H9 (cell line): Measurements from ENCODE around the gene ERMN. TPM values are rescaled to one million over a fixed set of nuclear protein-coding genes. Genes with fewer than 3 reads are reported as not detected.

Experiments
- DNase-seq: peaks from one replicate; pipeline ENCODE4 v3.0.0-alpha.2; 2017
- H2AFZ ChIP-seq: one replicate; pipeline ENCODE4 v1.6.1; 2013; ENCODE audit warnings: mild to moderate bottlenecking, low read length, control low read depth, moderate library complexity
- H2AK5ac ChIP-seq: 2 replicates; pipeline ENCODE4 v1.6.1; 2013; ENCODE audit warnings: low read length, control low read depth, mixed read lengths; ENCODE audit not compliant: insufficient read length
- H2BK120ac ChIP-seq: one replicate; pipeline ENCODE4 v1.6.1; 2013; ENCODE audit warnings: low read depth, mild to moderate bottlenecking, low read length, control low read depth, inconsistent platforms; ENCODE audit not compliant: poor library complexity, severe bottlenecking
- H2BK12ac ChIP-seq: 2 replicates; pipeline ENCODE4 v1.6.1; 2013; ENCODE audit warnings: low read length, control low read depth, mixed read lengths, low read depth; ENCODE audit not compliant: insufficient read length
- H2BK15ac ChIP-seq: 2 replicates; pipeline ENCODE4 v1.6.1; 2013; ENCODE audit warnings: low read depth, low read length, control low read depth
- H2BK20ac ChIP-seq: one replicate; pipeline ENCODE4 v1.6.1; 2013; ENCODE audit warnings: low read depth, mild to moderate bottlenecking, low read length, control low read depth, inconsistent platforms; ENCODE audit not compliant: poor library complexity, severe bottlenecking
- H2BK5ac ChIP-seq: 2 replicates; pipeline ENCODE4 v1.6.1; 2013; ENCODE audit warnings: low read length, control low read depth, mixed read lengths; ENCODE audit not compliant: insufficient read length
- H3K14ac ChIP-seq: 2 replicates; pipeline ENCODE4 v1.6.1; 2013; ENCODE audit warnings: low read length, control low read depth; ENCODE audit not compliant: insufficient read depth
- H3K18ac ChIP-seq: 2 replicates; pipeline ENCODE4 v1.6.1; 2013; ENCODE audit warnings: low read depth, mild to moderate bottlenecking, mixed read lengths, low read length, control low read depth; ENCODE audit not compliant: insufficient read length
- H3K23ac ChIP-seq: 2 replicates; pipeline ENCODE4 v1.6.1; 2013; ENCODE audit warnings: low read length, control low read depth, mixed read lengths, low read depth; ENCODE audit not compliant: insufficient read length
- H3K23me2 ChIP-seq: 2 replicates; pipeline ENCODE4 v1.6.1; 2013; ENCODE audit warnings: low read depth, mild to moderate bottlenecking, mixed read lengths, low read length, control low read depth; ENCODE audit not compliant: insufficient read length, poor library complexity, severe bottlenecking
- H3K27ac ChIP-seq: 2 replicates; pipeline ENCODE4 v1.5.1; 2013; ENCODE audit warnings: low read length, control low read depth, mixed read lengths, low read depth; ENCODE audit not compliant: insufficient read length
- H3K27me3 ChIP-seq: 2 replicates; pipeline ENCODE4 v1.6.1; 2013; ENCODE audit warnings: low read length, control low read depth, inconsistent platforms; ENCODE audit not compliant: insufficient read depth
- H3K4ac ChIP-seq: 2 replicates; pipeline ENCODE4 v1.6.1; 2013; ENCODE audit warnings: low read depth, mild to moderate bottlenecking, control low read depth, inconsistent platforms, low read length, moderate library complexity
- H3K4me1 ChIP-seq: 2 replicates; pipeline ENCODE4 v1.6.1; 2013; ENCODE audit warnings: low read length, control low read depth, inconsistent platforms; ENCODE audit not compliant: insufficient read depth
- H3K4me2 ChIP-seq: 2 replicates; pipeline ENCODE4 v1.6.1; 2013; ENCODE audit warnings: low read length, control low read depth, mixed read lengths; ENCODE audit not compliant: insufficient read length, insufficient read depth
- H3K56ac ChIP-seq: 2 replicates; pipeline ENCODE4 v1.6.1; 2013; ENCODE audit warnings: low read depth, mild to moderate bottlenecking, mixed read lengths, low read length, control low read depth; ENCODE audit not compliant: insufficient read length
- H3K79me1 ChIP-seq: 2 replicates; pipeline ENCODE4 v1.6.1; 2013; ENCODE audit warnings: low read depth, mild to moderate bottlenecking, moderate library complexity, low read length, control low read depth, inconsistent platforms; ENCODE audit not compliant: insufficient read depth, poor library complexity, severe bottlenecking
- H3K79me2 ChIP-seq: 2 replicates; pipeline ENCODE4 v1.6.1; 2013; ENCODE audit warnings: low read length, control low read depth, inconsistent platforms; ENCODE audit not compliant: insufficient read depth
- H3K9ac ChIP-seq: 2 replicates; pipeline ENCODE4 v1.6.1; 2013; ENCODE audit warnings: low read length, control low read depth, mixed read lengths; ENCODE audit not compliant: insufficient read length; ENCODE audit errors: extremely low read depth
- H3K9me3 ChIP-seq: one replicate; pipeline ENCODE4 v1.6.1; 2013; ENCODE audit warnings: low read depth, low read length, inconsistent platforms; ENCODE audit not compliant: control insufficient read depth
- H3T11ph ChIP-seq: one replicate; pipeline ENCODE4 v1.6.1; 2013; ENCODE audit warnings: mild to moderate bottlenecking, low read length, control low read depth, inconsistent platforms
- H4K20me1 ChIP-seq: one replicate; pipeline ENCODE4 v1.6.1; 2013; ENCODE audit not compliant: control insufficient read depth, insufficient read length, insufficient read depth
- H4K5ac ChIP-seq: 2 replicates; pipeline ENCODE4 v1.6.1; 2013; ENCODE audit warnings: low read depth, mild to moderate bottlenecking, mixed read lengths, low read length, control low read depth; ENCODE audit not compliant: insufficient read length
- H4K8ac ChIP-seq: replicated peaks from 2 replicates; pipeline ENCODE4 v1.6.1; 2013; ENCODE audit warnings: low read length, control low read depth, mixed read lengths, low read depth; ENCODE audit not compliant: insufficient read length
- H4K91ac ChIP-seq: 2 replicates; pipeline ENCODE4 v1.6.1; 2013; ENCODE audit warnings: low read depth, mild to moderate bottlenecking, moderate library complexity, mixed read lengths, low read length, control low read depth; ENCODE audit not compliant: insufficient read length
- H3K27ac Mint-ChIP-seq, 3 experiments: 2 replicates in 2 of 3; 3 replicates in 1 of 3; pipeline ENCODE4 v1.8.0; 2020 to 2021; ENCODE audit warnings: mixed read lengths in 3 of 3, mild to moderate bottlenecking in 1 of 3, moderate library complexity in 1 of 3
- H3K27me3 Mint-ChIP-seq: 2 replicates; pipeline ENCODE4 v1.8.0; 2021; ENCODE audit warnings: low read depth, mild to moderate bottlenecking, moderate library complexity, mixed read lengths
- H3K36me3 Mint-ChIP-seq, 3 experiments: 2 replicates in 2 of 3; 3 replicates in 1 of 3; pipeline ENCODE4 v1.8.0; 2020 to 2021; ENCODE audit warnings: low read depth in 3 of 3, mixed read lengths in 3 of 3; ENCODE audit not compliant: insufficient read depth in 1 of 3
- H3K4me1 Mint-ChIP-seq, 2 experiments: 2 replicates each; pipeline ENCODE4 v1.8.0; 2020; ENCODE audit warnings: mixed read lengths in 2 of 2
- H3K4me3 Mint-ChIP-seq, 2 experiments: 2 replicates in 1 of 2; 3 replicates in 1 of 2; pipeline ENCODE4 v1.8.0; 2020 to 2021; ENCODE audit warnings: mild to moderate bottlenecking in 2 of 2, mixed read lengths in 2 of 2, moderate library complexity in 1 of 2
- H3K9me3 Mint-ChIP-seq, 2 experiments: 2 replicates in 1 of 2; 3 replicates in 1 of 2; pipeline ENCODE4 v1.8.0; 2020; ENCODE audit warnings: mild to moderate bottlenecking in 2 of 2, mixed read lengths in 2 of 2, moderate library complexity in 1 of 2
- CTCF ChIP-seq: fragments of 200-600 bp; sonication (generic); conservative IDR thresholded peaks from 3 replicates; pipeline ENCODE4 v1.8.0; 2021; ENCODE audit warnings: antibody characterized with exemption, mild to moderate bottlenecking
- WGBS: extraction: QIAGEN DNeasy Blood & Tissue Kit; methylation state at CpG from one replicate; pipeline ENCODE4 v1.1.7; 2013; ENCODE audit warnings: missing lambda C conversion rate, low lambda C conversion rate, mixed read lengths; ENCODE audit not compliant: insufficient read length; ENCODE audit errors: extremely low coverage; 5-methylcytosine and 5-hydroxymethylcytosine counted together
- total RNA-seq: library from RNA; stranded (reverse); gene quantifications from 2 replicates; pipeline ENCODE4 v1.2.1, GENCODE V29; 2021

ERMN gene
- total RNA-seq, 1 experiment from 2014 or later = 0.48 TPM

- H3K9me3 Mint-ChIP-seq = peaks cover 0 to 2% of the 10 kb centered on the region in 2 experiments; a peak in 1 of 5 replicates
- no peak overlapping the region for H3K4me2 ChIP-seq
- TF ChIP-seq CTCF = no peak
- peaks cover 3% of the 10 kb centered on the region; the same call in 1 of the 2 replicates for H3K4me1 ChIP-seq
- no peaks in the 10 kb centered on the region for H3K27me3 Mint-ChIP-seq
- no peaks in the 10 kb centered on the region for H3K23me2 ChIP-seq
- H4K20me1 ChIP-seq = no peaks in the 10 kb centered on the region
- no peaks in the 10 kb centered on the region; a peak in 1 of 7 replicates for H3K36me3 Mint-ChIP-seq
- DNase-seq = no peak
- no peaks in the 10 kb centered on the region for H3K79me1 ChIP-seq
- no peaks in the 10 kb centered on the region for H3K9me3 ChIP-seq
- H3K14ac ChIP-seq = no peak overlapping the region
- H2BK20ac ChIP-seq = no peak overlapping the region
- H2BK12ac ChIP-seq = no peak overlapping the region
- H2AK5ac ChIP-seq = peak overlapping the region; percentile 65
- no peak overlapping the region for H3K27ac Mint-ChIP-seq
- H3K79me2 ChIP-seq = no peaks in the 10 kb centered on the region
- H3K23ac ChIP-seq = no peak overlapping the region
- H4K5ac ChIP-seq = no peak overlapping the region
- no peak overlapping the region for H3K18ac ChIP-seq
- H2BK15ac ChIP-seq = no peak overlapping the region
- H4K91ac ChIP-seq = no peak overlapping the region
- H3K4me1 Mint-ChIP-seq = peaks cover 5 to 8% of the 10 kb centered on the region in 2 experiments
- no CpG with 5 or more reads among the region's 1 CpG for WGBS
- H3K4me3 Mint-ChIP-seq = no peak overlapping the region
- no peaks in the 10 kb centered on the region for H3K27me3 ChIP-seq
- H3T11ph ChIP-seq = peak overlapping the region; percentile 17
- no peak overlapping the region for H2BK5ac ChIP-seq
- H3K9ac ChIP-seq = no peak overlapping the region
- H2AFZ ChIP-seq = peak overlapping the region; percentile 62
- H3K56ac ChIP-seq = no peak overlapping the region
- no peak overlapping the region for H3K27ac ChIP-seq
- H3K4ac ChIP-seq = no peak overlapping the region
- H2BK120ac ChIP-seq = no peak overlapping the region
- no peak overlapping the region for H4K8ac ChIP-seq
Observed at GRCh38 chr2:157355618-157356017, 30.0 kb upstream of the ERMN start.
